Measurements from ENCODE around the gene MXRA7.

MXRA7 gene

DNA sequence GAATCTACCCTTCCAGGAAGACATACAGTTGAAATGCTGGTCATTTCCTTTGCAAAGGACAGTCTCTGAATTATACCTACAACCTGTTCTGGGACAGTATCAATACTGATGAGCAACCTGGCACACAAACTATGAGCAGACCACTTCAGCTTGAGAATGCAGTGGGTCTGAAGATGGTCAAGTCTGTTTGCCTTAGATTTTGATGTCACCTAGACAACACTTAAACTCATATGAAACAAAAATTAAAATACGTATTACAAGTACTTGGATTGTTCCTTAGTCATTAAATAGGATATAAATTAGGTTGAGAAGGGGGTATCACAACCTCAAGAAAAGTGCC, 22.8 kb upstream of the MXRA7 start:
- TF ChIP-seq TAF1 (IDR thresholded peaks at IDR 0.05; ENCODE audit: borderline replicate concordance, insufficient read depth, low read length) = no peak
- no peak for TF ChIP-seq SIN3A (IDR thresholded peaks at IDR 0.05; ENCODE audit: borderline replicate concordance, insufficient read depth, low read length)
- TF ChIP-seq, protein P1, sequence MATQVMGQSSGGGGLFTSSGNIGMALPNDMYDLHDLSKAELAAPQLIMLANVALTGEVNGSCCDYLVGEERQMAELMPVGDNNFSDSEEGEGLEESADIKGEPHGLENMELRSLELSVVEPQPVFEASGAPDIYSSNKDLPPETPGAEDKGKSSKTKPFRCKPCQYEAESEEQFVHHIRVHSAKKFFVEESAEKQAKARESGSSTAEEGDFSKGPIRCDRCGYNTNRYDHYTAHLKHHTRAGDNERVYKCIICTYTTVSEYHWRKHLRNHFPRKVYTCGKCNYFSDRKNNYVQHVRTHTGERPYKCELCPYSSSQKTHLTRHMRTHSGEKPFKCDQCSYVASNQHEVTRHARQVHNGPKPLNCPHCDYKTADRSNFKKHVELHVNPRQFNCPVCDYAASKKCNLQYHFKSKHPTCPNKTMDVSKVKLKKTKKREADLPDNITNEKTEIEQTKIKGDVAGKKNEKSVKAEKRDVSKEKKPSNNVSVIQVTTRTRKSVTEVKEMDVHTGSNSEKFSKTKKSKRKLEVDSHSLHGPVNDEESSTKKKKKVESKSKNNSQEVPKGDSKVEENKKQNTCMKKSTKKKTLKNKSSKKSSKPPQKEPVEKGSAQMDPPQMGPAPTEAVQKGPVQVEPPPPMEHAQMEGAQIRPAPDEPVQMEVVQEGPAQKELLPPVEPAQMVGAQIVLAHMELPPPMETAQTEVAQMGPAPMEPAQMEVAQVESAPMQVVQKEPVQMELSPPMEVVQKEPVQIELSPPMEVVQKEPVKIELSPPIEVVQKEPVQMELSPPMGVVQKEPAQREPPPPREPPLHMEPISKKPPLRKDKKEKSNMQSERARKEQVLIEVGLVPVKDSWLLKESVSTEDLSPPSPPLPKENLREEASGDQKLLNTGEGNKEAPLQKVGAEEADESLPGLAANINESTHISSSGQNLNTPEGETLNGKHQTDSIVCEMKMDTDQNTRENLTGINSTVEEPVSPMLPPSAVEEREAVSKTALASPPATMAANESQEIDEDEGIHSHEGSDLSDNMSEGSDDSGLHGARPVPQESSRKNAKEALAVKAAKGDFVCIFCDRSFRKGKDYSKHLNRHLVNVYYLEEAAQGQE (IDR thresholded peaks at IDR 0.05; ENCODE audit: insufficient read depth in 1 of 2, low read depth in 2 of 2, low read length in 2 of 2) = no peak
- no peak for TF ChIP-seq POLR2AphosphoS5 (IDR thresholded peaks at IDR 0.05; ENCODE audit: low read depth, low read length)
- no peak for TF ChIP-seq FOXP2 (optimal IDR thresholded peaks at IDR 0.05; ENCODE audit: borderline replicate concordance, extremely low read depth, extremely low read length, insufficient read depth)

DNA sequence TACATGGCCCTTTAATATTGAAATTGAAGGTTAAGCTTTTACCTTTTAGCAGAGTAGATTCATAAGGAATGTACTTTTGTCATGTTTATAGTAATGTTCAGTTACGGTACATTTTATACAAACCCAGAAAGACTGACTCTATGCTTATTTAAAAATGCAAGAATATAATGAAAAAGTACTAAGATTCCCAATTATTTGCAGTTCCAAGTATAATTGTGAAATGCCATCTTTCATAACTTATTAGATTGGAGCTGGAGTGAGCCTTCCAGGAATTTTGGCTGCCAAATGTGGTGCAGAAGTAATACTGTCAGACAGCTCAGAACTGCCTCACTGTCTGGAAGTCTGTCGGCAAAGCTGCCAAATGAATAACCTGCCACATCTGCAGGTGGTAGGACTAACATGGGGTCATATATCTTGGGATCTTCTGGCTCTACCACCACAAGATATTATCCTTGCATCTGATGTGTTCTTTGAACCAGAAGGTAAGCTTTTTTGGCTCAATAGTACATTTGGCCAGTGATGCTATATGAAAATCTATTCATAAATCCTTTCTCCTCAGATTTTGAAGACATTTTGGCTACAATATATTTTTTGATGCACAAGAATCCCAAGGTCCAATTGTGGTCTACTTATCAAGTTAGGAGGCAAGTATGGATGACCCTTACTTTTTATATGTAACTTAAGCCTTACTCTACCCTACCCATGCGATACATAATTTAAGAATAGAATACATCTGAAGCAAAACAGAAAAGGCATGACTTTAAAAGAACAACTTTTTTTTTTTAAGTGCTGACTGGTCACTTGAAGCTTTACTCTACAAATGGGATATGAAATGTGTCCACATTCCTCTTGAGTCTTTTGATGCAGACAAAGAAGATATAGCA, 22.2 kb upstream of the MXRA7 start:
- TF ChIP-seq FOXP2 (optimal IDR thresholded peaks at IDR 0.05; ENCODE audit: borderline replicate concordance, extremely low read depth, extremely low read length, insufficient read depth) (no peak), SIN3A (IDR thresholded peaks at IDR 0.05; ENCODE audit: borderline replicate concordance, insufficient read depth, low read length) (0 out of 2 replicates have a peak, but pooled peaks have one; percentile 11), POLR2AphosphoS5 (IDR thresholded peaks at IDR 0.05; ENCODE audit: low read depth, low read length) (peak; percentile 61)

DNA sequence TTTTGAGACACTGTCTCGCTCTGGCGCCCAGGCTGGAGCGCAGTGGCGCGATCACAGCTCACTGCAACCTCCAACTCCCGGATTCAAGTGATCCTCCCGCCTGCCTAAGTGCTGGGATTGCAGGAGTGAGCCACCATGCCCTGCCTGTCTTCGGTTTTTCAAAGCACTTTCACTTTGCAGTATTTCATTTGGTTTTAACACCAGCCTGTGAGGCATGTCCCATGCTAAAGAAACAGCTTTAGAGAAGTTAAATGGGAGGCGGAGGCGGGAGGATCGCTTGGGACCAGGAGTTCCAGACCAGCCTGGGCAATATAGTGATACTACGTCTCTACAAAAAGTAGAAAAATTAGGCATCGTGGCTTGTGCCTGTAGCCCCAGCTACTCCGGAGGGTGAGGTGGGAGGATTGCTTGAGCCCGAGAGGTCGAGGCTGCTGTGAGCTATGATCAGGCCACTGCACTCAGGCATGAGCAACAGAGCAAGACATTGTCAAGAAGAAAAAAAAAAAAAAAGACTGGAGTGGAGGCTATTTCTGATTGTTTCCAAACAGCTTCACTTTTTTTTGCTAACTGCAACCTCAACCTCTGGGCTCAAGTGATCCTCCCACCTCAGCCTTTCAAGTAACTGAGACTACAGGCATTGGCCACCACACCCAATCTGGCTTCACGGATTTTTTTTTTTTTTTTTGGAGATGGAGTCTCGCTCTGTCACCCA, 17.1 kb upstream of the MXRA7 start:
- TF ChIP-seq TAF1 (IDR thresholded peaks at IDR 0.05; ENCODE audit: borderline replicate concordance, insufficient read depth, low read length) (peak; percentile 11; the same call in 1 of the 2 replicates), POLR2AphosphoS5 (IDR thresholded peaks at IDR 0.05; ENCODE audit: low read depth, low read length) (no peak)
- TF ChIP-seq, protein P1 (IDR thresholded peaks at IDR 0.05; ENCODE audit: insufficient read depth in 1 of 2, low read depth in 2 of 2, low read length in 2 of 2) = no peak

DNA sequence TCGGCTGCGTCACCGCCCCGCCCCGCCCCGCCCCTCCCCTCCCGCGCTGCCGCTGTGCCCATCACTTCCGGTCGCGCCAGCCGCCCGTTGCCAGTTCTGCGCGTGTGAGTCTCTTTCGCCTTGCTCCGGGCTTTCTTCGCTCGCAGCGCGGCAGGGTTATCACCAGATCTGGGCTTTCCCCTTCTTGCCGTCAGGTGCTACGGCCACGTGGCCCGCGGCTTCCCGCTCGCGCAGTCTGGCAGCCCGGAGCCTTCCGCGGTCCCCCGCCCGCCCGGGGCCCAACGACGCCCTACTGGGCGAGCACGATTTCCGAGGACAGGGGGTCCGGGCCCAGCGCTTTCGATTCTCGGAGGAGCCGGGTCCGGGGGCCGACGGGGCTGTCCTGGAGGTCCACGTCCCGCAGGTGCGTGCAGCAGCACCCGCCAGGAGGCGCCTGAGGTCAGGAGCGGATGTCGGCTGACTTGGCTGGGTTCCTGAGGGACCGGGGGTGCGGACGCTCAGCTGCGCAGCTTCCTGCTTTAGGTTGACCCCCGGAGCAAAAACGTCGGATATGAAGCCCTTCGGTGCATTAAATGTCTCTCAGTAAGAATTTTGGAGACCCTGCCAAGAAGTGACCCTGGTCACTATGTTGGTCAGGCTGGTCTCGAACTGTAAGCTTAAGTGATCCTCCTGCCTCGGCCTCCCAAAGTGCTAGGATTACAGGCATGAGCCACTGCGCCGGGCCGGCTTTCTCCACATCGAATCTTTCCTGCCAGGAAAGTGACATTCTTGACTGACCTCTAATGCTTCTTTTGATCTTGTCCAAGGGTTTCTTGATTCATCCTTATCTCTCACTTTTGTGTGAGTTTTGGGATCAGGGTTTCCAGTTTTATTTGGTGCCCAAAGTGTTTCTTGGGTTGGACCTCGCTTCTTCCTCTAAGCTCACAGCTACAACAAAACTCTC, 16.3 kb upstream of the MXRA7 start, which contains the start of gene METTL23:
Gene METTL23 (plus strand): TSS at position 64 of the 943 bp plus-strand sequence. CDS start 2,872 bp downstream, outside the sequence.
- peak; percentile 61 for TF ChIP-seq FOXP2 (optimal IDR thresholded peaks at IDR 0.05; ENCODE audit: borderline replicate concordance, extremely low read depth, extremely low read length, insufficient read depth)
- TF ChIP-seq, protein P1 (IDR thresholded peaks at IDR 0.05; ENCODE audit: insufficient read depth in 1 of 2, low read depth in 2 of 2, low read length in 2 of 2) = 0 out of 4 replicates have a peak, but pooled peaks of 1 of the 2 experiments have one; percentile 30
- peak; percentile 79 for TF ChIP-seq TAF1 (IDR thresholded peaks at IDR 0.05; ENCODE audit: borderline replicate concordance, insufficient read depth, low read length)
- peak; percentile 64; the same call in 1 of the 2 replicates for TF ChIP-seq SIN3A (IDR thresholded peaks at IDR 0.05; ENCODE audit: borderline replicate concordance, insufficient read depth, low read length)
- TF ChIP-seq POLR2AphosphoS5 (IDR thresholded peaks at IDR 0.05; ENCODE audit: low read depth, low read length) = peak; percentile 82

Measured in PFSK-1 (cell line).